Neural cell (in vitro differentiated cells): Measurements from ENCODE around the gene TFDP1. TPM values are rescaled to one million over a fixed set of nuclear protein-coding genes. Genes with fewer than 3 reads are reported as not detected.

Source experiments
- H2AFZ ChIP-seq: fragments of 200-600, 300-800 bp; sonication (generic), shearing (Covaris generic); 2 replicates; pipeline ENCODE4 v1.6.0; 2014; ENCODE audit warnings: low read depth, mild to moderate bottlenecking, antibody characterized with exemption, low read length, moderate library complexity
- H3F3A ChIP-seq: fragments of 200-600 bp; shearing (Covaris generic); 2 replicates; pipeline ENCODE4 v1.6.1; 2016; ENCODE audit warnings: mild to moderate bottlenecking, moderate library complexity, mixed read lengths, antibody characterized with exemption, low read length; ENCODE audit not compliant: insufficient read depth, poor library complexity, severe bottlenecking
- H3K27ac ChIP-seq: fragments of 200-600, 300-800 bp; sonication (generic), shearing (Covaris generic); 2 replicates; pipeline ENCODE4 v1.5.1; 2014; ENCODE audit warnings: mild to moderate bottlenecking, low read length, moderate library complexity
- H3K27me3 ChIP-seq: fragments of 300-800, 200-600 bp; sonication (generic), shearing (Covaris generic); 2 replicates; pipeline ENCODE4 v1.6.0; 2014; ENCODE audit warnings: mild to moderate bottlenecking, low read depth, low read length, moderate library complexity; ENCODE audit not compliant: insufficient read depth
- H3K36me3 ChIP-seq: fragments of 300-800, 200-600 bp; sonication (generic), shearing (Covaris generic); 2 replicates; pipeline ENCODE4 v1.5.1; 2014; ENCODE audit warnings: mild to moderate bottlenecking, antibody characterized with exemption, low read length, moderate library complexity; ENCODE audit not compliant: insufficient read depth
- H3K4me2 ChIP-seq: fragments of 300-800, 200-600 bp; sonication (generic), shearing (Covaris generic); 2 replicates; pipeline ENCODE4 v1.6.0; 2014; ENCODE audit warnings: mild to moderate bottlenecking, low read length
- H3K4me3 ChIP-seq: fragments of 300-800, 200-600 bp; sonication (generic), shearing (Covaris generic); 2 replicates; pipeline ENCODE4 v1.5.1; 2014; ENCODE audit warnings: mild to moderate bottlenecking, low read length, moderate library complexity
- H3K79me2 ChIP-seq: fragments of 200-600 bp; shearing (Covaris generic); replicated peaks from 2 replicates; pipeline ENCODE4 v1.6.0; 2014; ENCODE audit warnings: mild to moderate bottlenecking, low read length, moderate library complexity; ENCODE audit not compliant: insufficient read depth
- H3K9ac ChIP-seq: fragments of 300-800, 200-600 bp; sonication (generic), shearing (Covaris generic); 2 replicates; pipeline ENCODE4 v1.6.1; 2016; ENCODE audit warnings: mild to moderate bottlenecking, low read length, mixed read lengths
- H3K9me2 ChIP-seq: fragments of 200-600 bp; shearing (Covaris generic); 2 replicates; pipeline ENCODE4 v1.6.1; 2016; ENCODE audit warnings: mild to moderate bottlenecking, low read length, mixed read lengths; ENCODE audit not compliant: insufficient read depth
- H3K9me3 ChIP-seq: fragments of 200-600, 300-800 bp; sonication (generic), shearing (Covaris generic); 2 replicates; pipeline ENCODE4 v1.6.1; 2016; ENCODE audit warnings: mild to moderate bottlenecking, mixed run types, low read length, moderate library complexity, mixed read lengths
- H4K20me1 ChIP-seq: fragments of 200-600 bp; shearing (Covaris generic); 2 replicates; pipeline ENCODE4 v1.6.1; 2016; ENCODE audit warnings: mild to moderate bottlenecking, mixed run types; ENCODE audit not compliant: insufficient read depth
- EP300 ChIP-seq: fragments of 450-650 bp; conservative IDR thresholded peaks from 2 replicates; pipeline ENCODE4 v1.6.1; 2014; ENCODE audit warnings: antibody characterized with exemption, mild to moderate bottlenecking, moderate library complexity; ENCODE audit not compliant: poor library complexity, severe bottlenecking
- EZH2 ChIP-seq: fragments of 200-600, 300-800 bp; shearing (Covaris generic), sonication (generic); IDR thresholded peaks from 2 replicates; pipeline ENCODE4 v1.6.1; 2014; ENCODE audit warnings: antibody characterized with exemption, low read length, borderline replicate concordance, mild to moderate bottlenecking; ENCODE audit not compliant: insufficient read depth, poor library complexity, severe bottlenecking
- MXI1 ChIP-seq: fragments of 450-650 bp; conservative IDR thresholded peaks from 2 replicates; pipeline ENCODE4 v1.6.1; 2014; ENCODE audit warnings: antibody characterized with exemption, mild to moderate bottlenecking; ENCODE audit not compliant: poor library complexity, severe bottlenecking
- POLR2AphosphoS5 ChIP-seq: IDR thresholded peaks from 2 replicates; pipeline ENCODE4 v1.6.1; 2012
- RAD21 ChIP-seq: fragments of 450-650 bp; conservative IDR thresholded peaks from 2 replicates; pipeline ENCODE4 v1.6.1; 2014; ENCODE audit warnings: antibody characterized with exemption, mild to moderate bottlenecking, moderate library complexity
- SMC3 ChIP-seq: fragments of 450-650 bp; conservative IDR thresholded peaks from 2 replicates; pipeline ENCODE4 v1.6.1; 2014; ENCODE audit warnings: antibody characterized with exemption, mild to moderate bottlenecking, moderate library complexity; ENCODE audit not compliant: poor library complexity
- TAF1 ChIP-seq: IDR thresholded peaks from 2 replicates; pipeline ENCODE4 v1.6.1; 2012; ENCODE audit warnings: low read depth
- polyA plus RNA-seq: library from polyadenylated mRNA; depleted of rRNA; stranded (reverse); fragments of >200 nt; gene quantifications from 2 replicates; pipeline ENCODE4 v1.2.3, GENCODE V29; 2014
- TF ChIP-seq, protein P1 (sequence below): IDR thresholded peaks from 2 replicates; pipeline ENCODE4 v1.6.1; 2012; ENCODE audit warnings: borderline replicate concordance
- TF ChIP-seq, protein P2 (sequence below): fragments of 450-650 bp; IDR thresholded peaks from 2 replicates; pipeline ENCODE4 v1.5.1; 2014; ENCODE audit warnings: antibody characterized with exemption, mild to moderate bottlenecking, moderate library complexity; ENCODE audit not compliant: poor library complexity, severe bottlenecking

Gene TFDP1
- polyA plus RNA-seq, 1 donor from 2014 or later: 81.2 TPM

DNA sequence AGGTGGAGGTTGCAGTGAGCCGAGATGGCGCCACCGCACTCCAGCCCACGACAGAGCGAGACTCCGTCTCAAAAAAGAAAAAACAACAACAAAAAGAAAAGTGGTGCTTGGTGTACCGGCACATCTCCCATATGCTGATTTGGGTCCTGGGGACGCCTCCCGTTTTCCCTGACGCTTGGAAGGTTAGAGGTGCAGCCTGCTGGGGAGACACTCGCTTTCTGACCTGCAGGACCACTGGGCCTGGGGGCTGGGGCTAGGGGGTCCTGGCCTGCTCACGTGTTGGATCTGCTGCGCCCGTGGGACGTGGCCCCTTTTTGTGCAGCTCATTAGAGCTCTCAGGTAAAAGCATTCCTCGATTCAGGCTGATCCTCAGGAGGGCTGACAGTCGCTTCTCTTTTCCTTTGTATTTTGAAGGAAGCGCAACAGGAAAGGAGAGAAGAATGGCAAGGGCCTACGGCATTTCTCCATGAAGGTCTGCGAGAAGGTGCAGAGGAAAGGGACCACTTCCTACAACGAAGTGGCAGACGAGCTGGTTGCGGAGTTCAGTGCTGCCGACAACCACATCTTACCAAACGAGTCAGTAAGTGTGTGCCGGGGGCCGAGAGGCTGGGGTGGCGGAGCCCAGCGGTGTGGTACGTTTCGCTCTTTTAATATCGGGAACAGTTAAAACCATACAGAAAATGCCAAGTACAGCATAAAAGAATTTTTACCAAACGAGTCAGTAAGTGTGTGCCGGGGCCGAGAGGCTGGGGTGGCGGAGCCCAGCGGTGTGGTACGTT is 48.3 kb downstream of the TFDP1 start:
- Histone ChIP-seq H4K20me1 (no peaks in the 10 kb centered on the region), H3F3A (no peaks in the 10 kb centered on the region), H3K9ac (no peak overlapping the region), H3K9me2 (no peaks in the 10 kb centered on the region), H2AFZ (no peak overlapping the region), H3K36me3 (peaks cover 7% of the 10 kb centered on the region), H3K9me3 (no peaks in the 10 kb centered on the region), H3K4me2 (no peak overlapping the region), H3K27ac (no peak overlapping the region), H3K27me3 (no peaks in the 10 kb centered on the region), H3K79me2 (no peaks in the 10 kb centered on the region), H3K4me3 (no peak overlapping the region)
- no peak for TF ChIP-seq SMC3
- no peak for TF ChIP-seq TAF1
- no peak for TF ChIP-seq RAD21
- TF ChIP-seq, protein P1, sequence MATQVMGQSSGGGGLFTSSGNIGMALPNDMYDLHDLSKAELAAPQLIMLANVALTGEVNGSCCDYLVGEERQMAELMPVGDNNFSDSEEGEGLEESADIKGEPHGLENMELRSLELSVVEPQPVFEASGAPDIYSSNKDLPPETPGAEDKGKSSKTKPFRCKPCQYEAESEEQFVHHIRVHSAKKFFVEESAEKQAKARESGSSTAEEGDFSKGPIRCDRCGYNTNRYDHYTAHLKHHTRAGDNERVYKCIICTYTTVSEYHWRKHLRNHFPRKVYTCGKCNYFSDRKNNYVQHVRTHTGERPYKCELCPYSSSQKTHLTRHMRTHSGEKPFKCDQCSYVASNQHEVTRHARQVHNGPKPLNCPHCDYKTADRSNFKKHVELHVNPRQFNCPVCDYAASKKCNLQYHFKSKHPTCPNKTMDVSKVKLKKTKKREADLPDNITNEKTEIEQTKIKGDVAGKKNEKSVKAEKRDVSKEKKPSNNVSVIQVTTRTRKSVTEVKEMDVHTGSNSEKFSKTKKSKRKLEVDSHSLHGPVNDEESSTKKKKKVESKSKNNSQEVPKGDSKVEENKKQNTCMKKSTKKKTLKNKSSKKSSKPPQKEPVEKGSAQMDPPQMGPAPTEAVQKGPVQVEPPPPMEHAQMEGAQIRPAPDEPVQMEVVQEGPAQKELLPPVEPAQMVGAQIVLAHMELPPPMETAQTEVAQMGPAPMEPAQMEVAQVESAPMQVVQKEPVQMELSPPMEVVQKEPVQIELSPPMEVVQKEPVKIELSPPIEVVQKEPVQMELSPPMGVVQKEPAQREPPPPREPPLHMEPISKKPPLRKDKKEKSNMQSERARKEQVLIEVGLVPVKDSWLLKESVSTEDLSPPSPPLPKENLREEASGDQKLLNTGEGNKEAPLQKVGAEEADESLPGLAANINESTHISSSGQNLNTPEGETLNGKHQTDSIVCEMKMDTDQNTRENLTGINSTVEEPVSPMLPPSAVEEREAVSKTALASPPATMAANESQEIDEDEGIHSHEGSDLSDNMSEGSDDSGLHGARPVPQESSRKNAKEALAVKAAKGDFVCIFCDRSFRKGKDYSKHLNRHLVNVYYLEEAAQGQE: no peak
- TF ChIP-seq POLR2AphosphoS5: no peak
- TF ChIP-seq MXI1: no peak
- TF ChIP-seq, protein P2, sequence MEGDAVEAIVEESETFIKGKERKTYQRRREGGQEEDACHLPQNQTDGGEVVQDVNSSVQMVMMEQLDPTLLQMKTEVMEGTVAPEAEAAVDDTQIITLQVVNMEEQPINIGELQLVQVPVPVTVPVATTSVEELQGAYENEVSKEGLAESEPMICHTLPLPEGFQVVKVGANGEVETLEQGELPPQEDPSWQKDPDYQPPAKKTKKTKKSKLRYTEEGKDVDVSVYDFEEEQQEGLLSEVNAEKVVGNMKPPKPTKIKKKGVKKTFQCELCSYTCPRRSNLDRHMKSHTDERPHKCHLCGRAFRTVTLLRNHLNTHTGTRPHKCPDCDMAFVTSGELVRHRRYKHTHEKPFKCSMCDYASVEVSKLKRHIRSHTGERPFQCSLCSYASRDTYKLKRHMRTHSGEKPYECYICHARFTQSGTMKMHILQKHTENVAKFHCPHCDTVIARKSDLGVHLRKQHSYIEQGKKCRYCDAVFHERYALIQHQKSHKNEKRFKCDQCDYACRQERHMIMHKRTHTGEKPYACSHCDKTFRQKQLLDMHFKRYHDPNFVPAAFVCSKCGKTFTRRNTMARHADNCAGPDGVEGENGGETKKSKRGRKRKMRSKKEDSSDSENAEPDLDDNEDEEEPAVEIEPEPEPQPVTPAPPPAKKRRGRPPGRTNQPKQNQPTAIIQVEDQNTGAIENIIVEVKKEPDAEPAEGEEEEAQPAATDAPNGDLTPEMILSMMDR: no peak
- no peak for TF ChIP-seq EZH2
- TF ChIP-seq EP300: no peak

DNA sequence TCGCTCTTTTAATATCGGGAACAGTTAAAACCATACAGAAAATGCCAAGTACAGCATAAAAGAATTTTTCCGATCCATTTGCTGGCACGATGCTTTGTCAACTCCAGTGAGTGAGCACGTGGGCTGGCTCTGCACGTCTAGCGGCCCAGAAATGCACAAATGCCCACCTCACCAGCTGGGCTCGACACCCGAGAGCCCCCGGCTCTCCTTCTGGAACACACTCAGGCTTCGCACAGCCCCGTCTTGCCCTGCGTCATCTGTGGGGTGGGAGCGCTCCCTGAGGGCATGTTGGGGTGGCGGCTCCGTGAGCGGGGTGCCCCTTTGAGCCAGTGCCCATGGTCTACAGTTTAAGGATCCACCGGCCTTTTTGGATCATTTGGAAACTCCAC is 48.9 kb downstream of the TFDP1 start:
- Histone ChIP-seq H3K4me3 (no peak overlapping the region), H4K20me1 (no peaks in the 10 kb centered on the region), H2AFZ (no peak overlapping the region), H3K27me3 (no peaks in the 10 kb centered on the region), H3K36me3 (peaks cover 7% of the 10 kb centered on the region), H3K9ac (no peak overlapping the region), H3K79me2 (no peaks in the 10 kb centered on the region), H3K9me2 (no peaks in the 10 kb centered on the region), H3K4me2 (no peak overlapping the region), H3K9me3 (no peaks in the 10 kb centered on the region), H3F3A (no peaks in the 10 kb centered on the region), H3K27ac (no peak overlapping the region)
- TF ChIP-seq SMC3: no peak
- TF ChIP-seq, protein P2: no peak
- TF ChIP-seq, protein P1: no peak
- no peak for TF ChIP-seq EZH2
- TF ChIP-seq MXI1: no peak
- TF ChIP-seq RAD21: no peak
- no peak for TF ChIP-seq TAF1
- no peak for TF ChIP-seq POLR2AphosphoS5
- TF ChIP-seq EP300: no peak
